ENCODE data around the gene SERPINE2.
"Not testable (repeated sequence)": the region's sequence is repeated elsewhere in the genome, so short reads cannot be mapped to it uniquely, and the experiment has no call there.

SERPINE2 gene

DNA sequence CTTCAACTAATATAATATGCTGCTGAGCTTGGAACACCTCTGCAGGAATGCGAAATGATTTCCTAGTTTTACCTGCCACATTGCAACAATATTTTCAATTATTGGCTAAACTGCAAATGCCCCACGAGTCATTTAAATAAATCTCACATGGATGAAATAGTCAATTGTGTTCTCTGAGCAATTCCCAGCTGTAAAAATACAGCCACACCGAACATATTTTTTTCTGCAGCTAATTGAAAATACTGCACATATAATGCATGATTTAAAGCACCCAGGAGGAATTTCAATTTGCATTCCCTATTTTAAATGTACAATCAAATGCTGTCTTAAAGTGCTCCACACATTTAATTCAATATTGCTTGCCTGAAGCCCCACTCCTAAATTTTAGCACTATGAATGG is 18.6 kb downstream of the SERPINE2 start:
- Histone ChIP-seq H3K4me3 (ENCODE audit: low read depth in 1 of 2, low read length in 2 of 2) (no peak overlapping the region), H3K9me3 (ENCODE audit: control insufficient read depth in 1 of 2, low read length in 2 of 2) (no peaks in the 10 kb centered on the region), H3K4me1 (ENCODE audit: control insufficient read depth in 1 of 2, insufficient read depth in 2 of 2, low read length in 2 of 2) (no peaks in the 10 kb centered on the region), H3K9ac (ENCODE audit: low read depth in 1 of 2, low read length in 2 of 2) (no peak overlapping the region), H3K36me3 (ENCODE audit: control insufficient read depth in 1 of 2, insufficient read depth in 2 of 2, low read length in 2 of 2) (no peaks in the 10 kb centered on the region), H3K27ac (ENCODE audit: low read depth, low read length) (no peak overlapping the region), H3K27me3 (ENCODE audit: control insufficient read depth in 1 of 2, insufficient read depth in 2 of 2, low read length in 2 of 2) (no peaks in the 10 kb centered on the region)

GRCh38 chr2:224017957-224018356 is 21.1 kb downstream of the SERPINE2 start:
- H3K9ac ChIP-seq (ENCODE audit: low read depth in 1 of 2, low read length in 2 of 2), result no peak overlapping the region
- H3K9me3 ChIP-seq (ENCODE audit: control insufficient read depth in 1 of 2, low read length in 2 of 2), result no peaks in the 10 kb centered on the region
- peaks cover 0 to 5% of the 10 kb centered on the region in 2 donors for H3K4me1 ChIP-seq (ENCODE audit: control insufficient read depth in 1 of 2, insufficient read depth in 2 of 2, low read length in 2 of 2)
- no peaks in the 10 kb centered on the region for H3K36me3 ChIP-seq (ENCODE audit: control insufficient read depth in 1 of 2, insufficient read depth in 2 of 2, low read length in 2 of 2)
- no peak overlapping the region for H3K4me3 ChIP-seq (ENCODE audit: low read depth in 1 of 2, low read length in 2 of 2)
- no peaks in the 10 kb centered on the region for H3K27me3 ChIP-seq (ENCODE audit: control insufficient read depth in 1 of 2, insufficient read depth in 2 of 2, low read length in 2 of 2)
- no peak overlapping the region for H3K27ac ChIP-seq (ENCODE audit: low read depth, low read length)

- no peak overlapping the region for H3K27ac ChIP-seq (ENCODE audit: low read depth, low read length)
- no peak overlapping the region for H3K4me3 ChIP-seq (ENCODE audit: low read depth in 1 of 2, low read length in 2 of 2)
- no peaks in the 10 kb centered on the region for H3K27me3 ChIP-seq (ENCODE audit: control insufficient read depth in 1 of 2, insufficient read depth in 2 of 2, low read length in 2 of 2)
- no peaks in the 10 kb centered on the region for H3K36me3 ChIP-seq (ENCODE audit: control insufficient read depth in 1 of 2, insufficient read depth in 2 of 2, low read length in 2 of 2)
- no peak overlapping the region for H3K9ac ChIP-seq (ENCODE audit: low read depth in 1 of 2, low read length in 2 of 2)
- H3K4me1 ChIP-seq (ENCODE audit: control insufficient read depth in 1 of 2, insufficient read depth in 2 of 2, low read length in 2 of 2), result peaks cover 0 to 8% of the 10 kb centered on the region in 2 donors
- H3K9me3 ChIP-seq (ENCODE audit: control insufficient read depth in 1 of 2, low read length in 2 of 2), result no peaks in the 10 kb centered on the region
Observed at GRCh38 chr2:224016963-224017362, 22.1 kb downstream of the SERPINE2 start.

DNA sequence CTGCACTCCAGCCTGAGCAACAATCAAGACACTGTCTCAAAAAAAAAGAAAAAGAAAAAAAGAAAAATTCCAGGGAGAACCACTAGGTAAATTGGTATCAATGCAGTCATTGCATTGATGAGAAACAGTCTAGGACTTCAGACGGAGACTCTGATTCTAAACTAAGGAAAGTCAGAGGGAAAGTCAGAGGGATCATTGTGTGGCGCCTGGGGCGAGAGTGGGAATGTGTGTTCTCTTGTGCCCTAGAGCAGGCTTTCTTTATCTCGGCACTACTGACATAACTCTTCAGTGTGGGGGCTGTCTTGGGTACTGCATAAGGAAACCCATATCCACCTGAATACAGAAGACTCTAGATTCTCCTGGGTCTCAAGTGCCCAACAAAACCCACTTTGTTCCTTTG is 24.8 kb downstream of the SERPINE2 start:
- H3K27me3 ChIP-seq (ENCODE audit: control insufficient read depth in 1 of 2, insufficient read depth in 2 of 2, low read length in 2 of 2), result no peaks in the 10 kb centered on the region
- peaks cover 4 to 28% of the 10 kb centered on the region in 2 donors for H3K4me1 ChIP-seq (ENCODE audit: control insufficient read depth in 1 of 2, insufficient read depth in 2 of 2, low read length in 2 of 2)
- no peaks in the 10 kb centered on the region for H3K36me3 ChIP-seq (ENCODE audit: control insufficient read depth in 1 of 2, insufficient read depth in 2 of 2, low read length in 2 of 2)
- H3K4me3 ChIP-seq (ENCODE audit: low read depth in 1 of 2, low read length in 2 of 2), result no peak overlapping the region
- H3K9me3 ChIP-seq (ENCODE audit: control insufficient read depth in 1 of 2, low read length in 2 of 2), result no peaks in the 10 kb centered on the region
- no peak overlapping the region for H3K9ac ChIP-seq (ENCODE audit: low read depth in 1 of 2, low read length in 2 of 2)
- no peak overlapping the region for H3K27ac ChIP-seq (ENCODE audit: low read depth, low read length)

- no peak overlapping the region for H3K9ac ChIP-seq (ENCODE audit: low read depth in 1 of 2, low read length in 2 of 2)
- peaks cover 4 to 42% of the 10 kb centered on the region in 2 donors for H3K4me1 ChIP-seq (ENCODE audit: control insufficient read depth in 1 of 2, insufficient read depth in 2 of 2, low read length in 2 of 2)
- no peaks in the 10 kb centered on the region for H3K36me3 ChIP-seq (ENCODE audit: control insufficient read depth in 1 of 2, insufficient read depth in 2 of 2, low read length in 2 of 2)
- no peak overlapping the region for H3K27ac ChIP-seq (ENCODE audit: low read depth, low read length)
- no peaks in the 10 kb centered on the region for H3K27me3 ChIP-seq (ENCODE audit: control insufficient read depth in 1 of 2, insufficient read depth in 2 of 2, low read length in 2 of 2)
- peak overlapping the region; percentile 27 to 37 for H3K4me3 ChIP-seq (ENCODE audit: low read depth in 1 of 2, low read length in 2 of 2)
- H3K9me3 ChIP-seq (ENCODE audit: control insufficient read depth in 1 of 2, low read length in 2 of 2), result no peaks in the 10 kb centered on the region
Observed at GRCh38 chr2:224011837-224012236, 27.2 kb downstream of the SERPINE2 start.

- peaks cover 4 to 36% of the 10 kb centered on the region in 2 donors for H3K4me1 ChIP-seq (ENCODE audit: control insufficient read depth in 1 of 2, insufficient read depth in 2 of 2, low read length in 2 of 2)
- H3K9ac ChIP-seq (ENCODE audit: low read depth in 1 of 2, low read length in 2 of 2), result no peak overlapping the region
- H3K27ac ChIP-seq (ENCODE audit: low read depth, low read length), result no peak overlapping the region
- H3K27me3 ChIP-seq (ENCODE audit: control insufficient read depth in 1 of 2, insufficient read depth in 2 of 2, low read length in 2 of 2), result no peaks in the 10 kb centered on the region
- peak overlapping the region; percentile 56 to 57 for H3K4me3 ChIP-seq (ENCODE audit: low read depth in 1 of 2, low read length in 2 of 2)
- no peaks in the 10 kb centered on the region for H3K9me3 ChIP-seq (ENCODE audit: control insufficient read depth in 1 of 2, low read length in 2 of 2)
- H3K36me3 ChIP-seq (ENCODE audit: control insufficient read depth in 1 of 2, insufficient read depth in 2 of 2, low read length in 2 of 2), result no peaks in the 10 kb centered on the region
Observed at GRCh38 chr2:224009605-224010315, 29.3 kb downstream of the SERPINE2 start.

DNA sequence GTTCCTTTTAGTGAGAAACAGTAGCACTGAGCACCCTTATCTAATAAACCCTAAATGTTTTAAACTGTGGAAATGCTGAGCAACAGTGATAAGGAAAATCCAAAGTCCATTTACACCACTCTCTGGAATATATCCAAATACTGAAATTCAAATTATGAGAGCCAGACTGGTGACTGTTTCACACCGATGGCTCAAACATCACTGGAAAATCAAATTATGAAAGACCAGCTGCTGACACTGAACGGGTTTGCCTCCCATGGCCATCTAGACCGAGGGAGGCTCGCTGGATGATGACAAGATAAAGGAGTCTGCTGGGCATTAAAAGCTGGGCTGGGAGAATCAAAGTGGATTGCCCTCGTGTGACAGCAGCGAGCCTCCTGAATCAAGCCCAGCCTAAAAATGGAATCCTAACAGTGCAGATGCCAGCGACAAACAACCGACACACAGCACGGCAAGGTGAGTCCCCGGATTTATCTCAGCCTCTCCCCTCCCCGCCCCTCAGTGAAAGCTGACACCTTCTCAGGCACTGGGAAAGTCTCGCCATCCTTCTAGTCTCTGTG is 30.3 kb downstream of the SERPINE2 start:
- Histone ChIP-seq H3K27ac (ENCODE audit: low read depth, low read length) (no peak overlapping the region), H3K4me1 (ENCODE audit: control insufficient read depth in 1 of 2, insufficient read depth in 2 of 2, low read length in 2 of 2) (peaks cover 4 to 40% of the 10 kb centered on the region in 2 donors), H3K4me3 (ENCODE audit: low read depth in 1 of 2, low read length in 2 of 2) (peak overlapping the region; percentile 56 to 57), H3K27me3 (ENCODE audit: control insufficient read depth in 1 of 2, insufficient read depth in 2 of 2, low read length in 2 of 2) (no peaks in the 10 kb centered on the region), H3K9me3 (ENCODE audit: control insufficient read depth in 1 of 2, low read length in 2 of 2) (no peaks in the 10 kb centered on the region), H3K36me3 (ENCODE audit: control insufficient read depth in 1 of 2, insufficient read depth in 2 of 2, low read length in 2 of 2) (no peaks in the 10 kb centered on the region), H3K9ac (ENCODE audit: low read depth in 1 of 2, low read length in 2 of 2) (no peak overlapping the region)

- H3K4me3 ChIP-seq (ENCODE audit: low read depth in 1 of 2, low read length in 2 of 2), result no peak overlapping the region
- H3K27ac ChIP-seq (ENCODE audit: low read depth, low read length), result no peak overlapping the region
- no peaks in the 10 kb centered on the region for H3K9me3 ChIP-seq (ENCODE audit: control insufficient read depth in 1 of 2, low read length in 2 of 2)
- no peaks in the 10 kb centered on the region for H3K27me3 ChIP-seq (ENCODE audit: control insufficient read depth in 1 of 2, insufficient read depth in 2 of 2, low read length in 2 of 2)
- peaks cover 0 to 17% of the 10 kb centered on the region in 2 donors for H3K4me1 ChIP-seq (ENCODE audit: control insufficient read depth in 1 of 2, insufficient read depth in 2 of 2, low read length in 2 of 2)
- H3K9ac ChIP-seq (ENCODE audit: low read depth in 1 of 2, low read length in 2 of 2), result no peak overlapping the region
- H3K36me3 ChIP-seq (ENCODE audit: control insufficient read depth in 1 of 2, insufficient read depth in 2 of 2, low read length in 2 of 2), result no peaks in the 10 kb centered on the region
Observed at GRCh38 chr2:224004105-224004695, 34.9 kb downstream of the SERPINE2 start.

DNA sequence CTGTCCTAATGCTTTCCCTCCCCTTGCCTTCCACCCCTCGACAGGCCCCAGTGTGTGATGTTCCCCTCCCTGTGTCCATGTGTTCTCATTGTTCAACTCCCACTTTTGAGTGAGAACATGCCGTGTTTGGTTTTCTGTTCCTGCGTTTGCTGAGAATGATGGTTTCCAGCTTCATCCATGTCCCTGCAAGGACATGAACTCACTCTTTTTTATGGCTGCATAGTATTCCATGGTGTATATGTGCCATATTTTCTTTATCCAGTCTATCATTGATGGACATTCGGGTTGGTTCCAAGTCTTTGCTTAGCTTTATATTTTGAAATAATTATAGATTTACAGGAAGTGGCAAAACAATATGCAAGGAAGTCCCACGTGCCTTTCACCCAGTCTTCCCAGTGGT is 38.4 kb downstream of the SERPINE2 start:
- H3K9me3 ChIP-seq (ENCODE audit: control insufficient read depth in 1 of 2, low read length in 2 of 2); H3K27ac ChIP-seq (ENCODE audit: low read depth, low read length); H3K4me1 ChIP-seq (ENCODE audit: control insufficient read depth in 1 of 2, insufficient read depth in 2 of 2, low read length in 2 of 2); H3K27me3 ChIP-seq (ENCODE audit: control insufficient read depth in 1 of 2, insufficient read depth in 2 of 2, low read length in 2 of 2); H3K36me3 ChIP-seq (ENCODE audit: control insufficient read depth in 1 of 2, insufficient read depth in 2 of 2, low read length in 2 of 2); H3K4me3 ChIP-seq (ENCODE audit: low read depth in 1 of 2, low read length in 2 of 2); H3K9ac ChIP-seq (ENCODE audit: low read depth in 1 of 2, low read length in 2 of 2): not testable (repeated sequence)

DNA sequence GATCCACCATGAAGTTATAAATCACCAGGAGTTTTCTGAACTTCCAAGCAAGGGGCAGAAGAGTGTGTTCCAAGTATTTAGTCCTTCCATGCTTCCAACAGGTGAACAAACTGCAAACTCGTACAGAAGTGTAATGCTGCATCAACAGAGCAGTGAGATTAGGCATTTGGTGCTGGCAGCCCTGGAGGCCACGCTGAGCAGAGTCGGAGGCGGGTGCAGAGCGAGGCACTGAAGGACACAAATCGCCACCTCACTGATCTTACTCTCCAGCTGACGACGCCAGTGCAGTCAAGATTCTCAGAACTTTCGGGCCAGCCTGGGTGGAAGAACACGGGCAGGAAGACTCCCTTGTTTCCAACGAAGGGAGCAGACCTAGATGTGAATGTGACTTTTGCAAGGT is 39.2 kb downstream of the SERPINE2 start:
- H3K36me3 ChIP-seq (ENCODE audit: control insufficient read depth in 1 of 2, insufficient read depth in 2 of 2, low read length in 2 of 2), result no peaks in the 10 kb centered on the region
- no peaks in the 10 kb centered on the region for H3K27me3 ChIP-seq (ENCODE audit: control insufficient read depth in 1 of 2, insufficient read depth in 2 of 2, low read length in 2 of 2)
- peaks cover 0 to 6% of the 10 kb centered on the region in 2 donors for H3K4me1 ChIP-seq (ENCODE audit: control insufficient read depth in 1 of 2, insufficient read depth in 2 of 2, low read length in 2 of 2)
- no peak overlapping the region for H3K4me3 ChIP-seq (ENCODE audit: low read depth in 1 of 2, low read length in 2 of 2)
- no peak overlapping the region for H3K9ac ChIP-seq (ENCODE audit: low read depth in 1 of 2, low read length in 2 of 2)
- no peaks in the 10 kb centered on the region for H3K9me3 ChIP-seq (ENCODE audit: control insufficient read depth in 1 of 2, low read length in 2 of 2)
- no peak overlapping the region for H3K27ac ChIP-seq (ENCODE audit: low read depth, low read length)

Measured in duodenal mucosa (tissue), 2 donors.